Stromal cell of bone marrow (primary cell): Measurements from ENCODE around the gene PLEKHA3.
"Not testable (repeated sequence)": the region's sequence is repeated elsewhere in the genome, so short reads cannot be mapped to it uniquely, and the experiment has no call there.

Experiments used
- DNase-seq: peaks from one replicate; pipeline ENCODE4 v3.0.0-alpha.2; 2012; ENCODE audit warnings: low read depth

Gene PLEKHA3

DNA sequence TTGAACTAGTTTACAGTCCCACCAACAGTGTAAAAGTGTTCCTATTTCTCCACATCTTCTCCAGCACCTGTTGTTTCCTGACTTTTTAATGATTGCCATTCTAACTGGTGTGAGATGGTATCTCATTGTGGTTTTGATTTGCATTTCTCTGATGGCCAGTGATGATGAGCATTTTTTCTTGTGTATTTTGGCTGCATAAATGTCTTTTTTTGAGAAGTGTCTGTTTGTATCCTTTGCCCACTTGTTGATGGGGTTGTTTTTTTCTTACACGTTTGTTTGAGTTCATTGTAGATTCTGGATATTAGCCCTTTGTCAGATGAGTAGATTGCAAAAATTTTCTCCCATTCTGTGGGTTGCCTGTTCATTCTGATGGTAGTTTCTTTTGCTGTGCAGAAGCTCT, 45.2 kb downstream of the PLEKHA3 start:
- DNase-seq: not testable (repeated sequence)

DNA sequence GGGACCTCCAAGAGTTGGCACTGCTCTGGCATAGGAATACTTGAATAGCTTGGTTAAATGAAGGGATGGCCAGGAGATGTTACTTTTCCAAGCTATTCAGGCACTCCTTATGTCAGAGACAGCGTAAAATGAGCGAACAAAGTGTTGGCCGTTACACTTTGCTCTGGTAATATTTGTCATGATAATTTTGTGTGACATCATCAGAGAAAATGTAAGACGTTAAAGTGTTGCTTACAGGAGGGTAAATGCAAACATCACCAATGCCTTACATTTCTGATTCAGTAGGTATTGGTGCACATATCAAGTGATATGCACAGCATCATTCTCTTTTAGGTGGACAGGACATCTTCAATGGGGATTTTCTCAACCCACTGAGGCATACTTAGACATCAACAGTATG, 46.0 kb downstream of the PLEKHA3 start:
- DNase-seq: no peak

DNA sequence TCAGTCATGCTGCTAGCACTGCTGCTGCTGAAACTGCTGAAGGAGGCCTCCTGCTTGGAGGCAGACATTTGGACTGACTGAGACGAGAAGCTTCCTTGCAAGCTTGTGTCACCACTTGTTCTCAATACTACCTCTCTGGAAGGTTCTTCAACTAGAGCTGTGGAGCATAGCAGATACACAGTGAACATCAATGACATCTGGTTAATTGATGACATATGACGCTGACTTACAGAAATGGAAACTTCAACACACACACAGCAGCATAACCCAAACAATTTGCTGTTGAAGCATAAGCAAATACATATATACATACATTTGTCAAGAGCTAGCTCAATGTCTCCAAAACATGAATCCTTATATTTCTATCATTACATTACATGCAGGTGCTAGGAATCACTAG, 47.3 kb downstream of the PLEKHA3 start:
- DNase-seq: no peak

DNA sequence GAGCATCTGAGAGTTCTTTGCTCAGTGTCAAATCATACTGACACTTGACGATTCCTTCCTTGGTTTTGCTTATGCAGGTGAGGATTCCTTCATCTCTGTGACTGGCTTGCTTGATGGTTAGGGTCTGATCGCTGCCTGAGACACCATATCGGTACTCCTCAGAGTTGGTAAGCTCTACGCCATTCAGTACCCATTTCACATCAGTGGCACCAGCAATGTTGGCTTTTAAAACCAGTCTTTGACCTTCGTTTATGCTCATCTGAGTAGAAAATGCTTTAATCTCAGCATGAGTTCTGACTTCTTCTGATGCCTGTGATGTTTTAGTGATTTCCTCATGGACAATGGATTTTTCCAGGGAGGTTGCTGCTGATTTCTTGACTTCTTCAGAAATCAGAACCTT, 48.4 kb downstream of the PLEKHA3 start:
- no peak for DNase-seq

DNA sequence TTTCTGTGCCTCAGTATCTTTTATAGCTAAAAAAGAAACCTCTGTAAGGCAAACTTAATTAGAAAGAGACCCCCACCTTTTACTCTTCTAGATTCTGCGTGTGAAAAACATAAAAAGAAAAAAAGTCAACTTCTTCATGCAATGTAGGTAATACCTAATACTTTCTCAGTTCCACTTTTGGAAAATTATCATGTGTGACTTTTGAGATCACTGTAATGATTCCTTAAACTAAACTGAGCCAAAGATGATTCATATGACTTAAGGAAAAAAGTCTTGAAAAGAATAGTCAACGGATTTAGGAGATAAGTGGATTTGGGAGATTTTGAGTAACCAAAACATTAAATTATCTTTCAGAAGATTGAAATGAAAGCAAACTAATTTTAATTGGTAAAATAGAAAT, 48.9 kb downstream of the PLEKHA3 start:
- no peak for DNase-seq

DNA sequence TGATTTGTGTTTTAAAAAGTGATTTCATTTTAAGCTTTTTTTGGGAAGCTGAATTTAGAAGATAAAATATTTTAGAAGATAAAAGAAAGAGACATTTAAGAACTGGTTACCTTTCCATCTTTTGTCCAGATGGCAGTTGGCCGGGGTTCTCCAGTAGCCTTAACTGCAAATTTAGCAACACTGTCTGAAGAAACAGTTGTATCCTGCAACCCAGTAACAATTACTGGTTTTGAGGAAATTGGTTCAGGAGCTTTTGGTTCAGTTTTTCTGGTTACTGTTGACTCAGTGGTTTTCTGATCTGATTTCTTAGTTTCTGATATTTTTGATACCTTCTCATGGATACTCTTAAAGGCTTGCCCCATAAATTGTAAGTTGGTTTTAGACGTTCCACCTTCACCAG, 49.9 kb downstream of the PLEKHA3 start:
- DNase-seq: no peak

DNA sequence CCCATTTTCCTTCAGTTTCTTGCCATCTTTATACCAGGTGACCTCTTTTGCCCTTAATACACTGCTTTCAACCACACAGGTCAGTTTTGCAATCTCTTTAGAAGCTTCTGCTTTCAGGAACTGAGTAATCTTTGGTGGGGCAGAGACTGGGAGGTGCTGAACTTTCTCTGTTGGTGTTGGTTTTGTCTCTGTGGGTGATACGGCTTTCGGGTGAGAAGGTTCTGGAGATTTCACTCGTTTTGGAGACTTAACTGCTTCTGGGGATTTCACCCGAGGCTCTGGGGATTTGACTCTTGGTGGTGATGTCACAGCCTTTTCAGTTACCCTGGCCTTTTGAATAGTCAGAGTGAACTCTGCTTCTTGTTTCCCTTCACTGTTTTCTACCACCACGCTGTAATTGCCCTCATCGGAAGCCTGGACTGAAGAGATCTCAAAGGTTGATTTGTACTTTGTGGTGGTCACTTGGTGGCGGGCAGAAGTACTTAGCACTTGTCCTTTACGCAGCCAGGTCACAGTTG, 50.4 kb downstream of the PLEKHA3 start:
- DNase-seq: no peak

DNA sequence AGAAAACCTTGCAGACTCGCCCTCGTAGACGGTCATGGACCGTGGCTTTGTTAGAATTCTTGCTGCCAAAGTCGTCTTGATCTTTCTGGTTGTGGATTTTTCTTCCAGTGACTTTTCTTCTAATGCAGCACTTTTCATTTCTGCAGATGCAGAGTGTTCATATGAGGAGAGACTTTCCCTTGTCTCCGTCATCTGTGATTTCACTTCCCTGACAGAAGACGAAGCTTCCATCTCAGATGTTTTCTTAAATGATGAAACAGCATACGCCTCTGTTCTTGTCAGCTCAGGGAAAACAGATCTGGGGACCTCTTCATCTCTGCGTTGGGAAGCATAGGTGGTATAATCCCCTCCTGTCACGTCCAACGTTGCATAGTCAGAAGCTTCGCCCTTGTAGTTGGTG, 50.9 kb downstream of the PLEKHA3 start:
- DNase-seq: no peak

DNA sequence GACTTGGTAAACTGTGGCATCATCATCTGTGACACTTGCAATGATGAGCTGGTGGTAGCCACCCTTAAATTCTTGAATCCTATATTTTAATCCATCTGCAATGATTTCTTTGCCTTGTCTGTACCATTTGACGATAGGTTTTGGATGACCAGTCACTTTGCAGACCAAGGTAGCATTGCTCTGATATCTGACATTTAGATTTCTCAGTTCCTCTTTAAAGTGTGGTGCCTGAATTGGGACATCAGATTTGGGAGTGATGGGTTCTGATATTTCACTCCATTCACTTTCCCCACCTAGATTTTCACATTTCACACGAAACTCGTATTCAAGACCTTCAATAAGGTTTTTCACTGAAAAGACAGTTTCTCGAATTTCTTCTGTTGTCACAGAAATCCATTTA, 55.8 kb downstream of the PLEKHA3 start:
- no peak for DNase-seq

DNA sequence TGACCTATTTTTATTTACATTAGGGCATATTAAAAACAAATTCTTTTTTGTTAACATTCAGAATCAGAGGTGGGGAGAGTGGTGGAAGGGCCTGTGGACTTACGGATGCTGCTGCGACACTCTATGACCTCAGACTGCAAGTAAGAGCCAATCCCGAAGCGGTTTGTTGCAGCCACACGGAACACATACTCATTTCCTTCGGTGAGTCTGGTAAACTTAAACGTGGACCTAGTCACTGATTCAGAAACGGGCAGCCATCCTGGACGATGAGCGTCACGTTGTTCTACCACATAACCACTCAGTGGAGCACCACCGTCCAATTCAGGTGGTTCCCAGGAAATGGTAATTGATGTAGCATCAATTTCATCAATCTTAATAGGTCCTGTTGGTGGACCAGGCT, 61.9 kb downstream of the PLEKHA3 start:
- DNase-seq: no peak

DNA sequence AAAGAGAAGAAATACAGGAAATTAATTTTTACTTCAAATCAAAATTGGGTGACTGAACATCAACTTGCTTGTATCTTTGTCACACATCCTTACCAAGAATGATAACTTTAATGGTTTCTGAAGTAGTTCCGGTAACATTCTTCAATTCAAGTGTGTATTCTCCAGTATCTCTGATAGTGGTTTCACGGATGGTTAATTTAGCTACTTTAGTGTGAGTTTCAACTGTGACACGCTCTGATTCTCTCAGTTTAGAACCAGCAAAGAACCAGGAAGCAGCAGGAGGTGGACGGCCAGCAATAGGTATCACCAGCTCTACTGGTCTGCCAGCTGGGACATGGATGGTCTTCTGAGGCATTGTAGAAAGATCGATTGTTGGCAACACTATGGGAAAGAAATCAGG, 62.3 kb downstream of the PLEKHA3 start:
- DNase-seq: no peak

DNA sequence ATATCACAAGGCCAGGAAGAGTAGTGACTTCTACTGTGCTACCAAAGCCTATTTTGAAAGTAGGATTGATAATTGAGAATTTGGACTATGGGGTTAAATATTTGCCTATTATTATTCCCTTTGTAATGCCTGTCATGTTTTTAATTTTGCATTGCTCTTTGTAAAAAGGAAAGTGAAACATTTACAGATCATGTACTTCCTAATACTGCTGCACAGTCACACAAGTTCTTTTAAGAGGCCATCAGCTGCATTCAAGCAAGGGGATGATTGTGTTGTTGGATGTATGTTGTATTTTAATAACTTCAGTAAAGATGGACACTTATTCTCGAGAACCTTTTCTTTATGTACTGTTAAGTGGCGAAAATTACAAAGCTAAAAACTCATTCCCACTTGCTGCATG, 70.1 kb downstream of the PLEKHA3 start:
- DNase-seq: no peak

DNA sequence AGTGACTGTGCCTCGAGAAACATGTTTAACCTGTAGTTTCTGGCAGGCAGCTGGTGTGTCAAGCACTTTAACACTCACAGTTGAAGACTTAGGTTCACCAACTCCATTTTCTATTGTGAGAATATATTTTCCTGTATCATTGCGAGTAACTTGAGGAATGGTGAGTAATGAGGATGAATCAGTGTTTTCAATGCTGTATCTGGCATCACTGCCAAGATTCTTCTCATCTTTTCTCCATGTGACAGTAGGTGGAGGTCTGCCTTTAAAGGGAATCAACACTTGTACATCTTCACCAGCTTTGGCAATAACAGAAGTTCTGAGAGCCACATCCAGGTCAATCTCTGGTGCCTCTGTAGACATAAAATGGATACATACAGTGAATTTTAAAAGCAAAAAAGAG, 72.8 kb downstream of the PLEKHA3 start:
- peak; percentile 76 for DNase-seq
